Hepatocyte (in vitro differentiated cells): Measurements from ENCODE around the gene PCBD1.

Experiments
- EZH2phosphoT487 ChIP-seq: fragments of 200-600 bp; sonication (generic); IDR thresholded peaks from one replicate; pipeline ENCODE4 v1.6.1; 2018; ENCODE audit warnings: antibody characterized with exemption, mild to moderate bottlenecking, low read depth, moderate library complexity; ENCODE audit not compliant: unreplicated experiment, severe bottlenecking
- TF ChIP-seq, protein P1 (sequence below): fragments of 200-600 bp; sonication (generic); IDR thresholded peaks from 2 replicates; pipeline ENCODE4 v1.5.1; 2016; ENCODE audit warnings: antibody characterized with exemption, mild to moderate bottlenecking; ENCODE audit not compliant: poor library complexity

DNA sequence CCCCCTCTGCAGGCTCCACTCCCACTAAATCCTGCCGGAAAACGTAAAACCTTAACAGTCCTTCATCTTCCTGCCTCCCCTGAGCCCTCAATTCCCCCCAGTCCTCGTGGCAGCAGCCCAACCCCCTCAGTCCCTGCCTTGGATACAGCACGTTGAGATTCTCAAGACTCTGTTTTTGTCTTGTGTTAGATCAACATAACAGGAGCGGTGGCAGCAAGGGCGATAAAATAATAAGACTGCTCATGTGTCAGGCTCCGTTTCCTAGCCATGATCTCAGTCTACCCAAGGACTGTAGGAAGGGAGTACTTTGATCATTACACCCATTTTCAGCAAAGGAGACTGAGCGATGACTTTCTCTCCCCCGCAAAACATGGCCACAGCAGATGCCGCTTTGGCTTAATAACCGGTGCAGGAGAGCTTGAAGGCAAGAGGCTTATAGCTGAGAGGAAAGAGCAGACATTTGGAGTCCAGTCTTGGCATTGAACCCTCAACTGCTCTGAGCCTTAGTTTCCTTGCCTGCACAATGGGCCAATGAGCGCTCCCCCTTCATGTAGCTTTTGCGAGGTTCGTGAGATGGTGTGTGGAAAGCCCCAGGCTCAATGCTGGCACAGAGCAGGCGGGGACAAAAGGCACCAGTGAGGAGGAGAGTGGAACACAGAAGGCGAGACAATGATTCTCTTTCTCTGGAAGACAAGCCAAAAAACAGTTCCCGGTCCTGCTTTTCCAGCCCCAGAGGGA lies 42.1 kb upstream of the PCBD1 start:
- TF ChIP-seq, protein P1, sequence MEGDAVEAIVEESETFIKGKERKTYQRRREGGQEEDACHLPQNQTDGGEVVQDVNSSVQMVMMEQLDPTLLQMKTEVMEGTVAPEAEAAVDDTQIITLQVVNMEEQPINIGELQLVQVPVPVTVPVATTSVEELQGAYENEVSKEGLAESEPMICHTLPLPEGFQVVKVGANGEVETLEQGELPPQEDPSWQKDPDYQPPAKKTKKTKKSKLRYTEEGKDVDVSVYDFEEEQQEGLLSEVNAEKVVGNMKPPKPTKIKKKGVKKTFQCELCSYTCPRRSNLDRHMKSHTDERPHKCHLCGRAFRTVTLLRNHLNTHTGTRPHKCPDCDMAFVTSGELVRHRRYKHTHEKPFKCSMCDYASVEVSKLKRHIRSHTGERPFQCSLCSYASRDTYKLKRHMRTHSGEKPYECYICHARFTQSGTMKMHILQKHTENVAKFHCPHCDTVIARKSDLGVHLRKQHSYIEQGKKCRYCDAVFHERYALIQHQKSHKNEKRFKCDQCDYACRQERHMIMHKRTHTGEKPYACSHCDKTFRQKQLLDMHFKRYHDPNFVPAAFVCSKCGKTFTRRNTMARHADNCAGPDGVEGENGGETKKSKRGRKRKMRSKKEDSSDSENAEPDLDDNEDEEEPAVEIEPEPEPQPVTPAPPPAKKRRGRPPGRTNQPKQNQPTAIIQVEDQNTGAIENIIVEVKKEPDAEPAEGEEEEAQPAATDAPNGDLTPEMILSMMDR: no peak
- no peak for TF ChIP-seq EZH2phosphoT487
